ENCODE results near the gene KCNB1. TPM values are rescaled to one million over a fixed set of nuclear protein-coding genes. Genes with fewer than 3 reads are reported as not detected.

KCNB1 gene
- total and polyA plus RNA-seq, 2 of the 4 experiments (the other 2 are of a cell fraction), result 0.05 TPM; not detected in 1

DNA sequence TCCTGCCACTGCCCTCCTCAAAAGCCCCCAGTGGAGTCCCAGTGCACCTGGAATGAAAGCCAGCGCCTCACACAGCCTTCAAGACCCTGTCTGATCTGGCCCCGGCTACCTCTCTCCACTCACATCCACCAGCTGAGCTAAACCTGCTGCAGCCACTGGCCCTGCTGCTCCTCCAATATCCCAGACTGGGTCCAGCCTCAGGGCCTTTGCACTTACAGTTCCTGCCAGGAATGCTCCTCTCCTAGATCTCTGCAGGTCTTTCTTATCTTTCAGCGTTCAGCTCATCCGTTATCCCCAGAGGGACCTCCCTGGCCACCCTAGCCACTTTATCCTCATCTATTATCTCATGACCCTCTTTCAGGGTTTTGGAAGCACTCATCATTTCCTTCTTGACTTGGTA, 68.8 kb downstream of the KCNB1 start:
- TF ChIP-seq SMC3 (IDR thresholded peaks at IDR 0.05; ENCODE audit: low read depth, low read length), result no peak
- no peak for TF ChIP-seq RAD21 (IDR thresholded peaks at IDR 0.05; ENCODE audit: low read length)
- no peak overlapping the region for H2AK5ac ChIP-seq (ENCODE audit: low read depth, low read length)
- no peak overlapping the region for H2BK120ac ChIP-seq (ENCODE audit: low read depth, low read length)
- no TSS peak for BruUV-seq (replicated peaks)
- no peak overlapping the region for H3K18ac ChIP-seq (ENCODE audit: low read depth, low read length)
- no peak overlapping the region for H3K4me2 ChIP-seq (ENCODE audit: low read depth, low read length)
- no peaks in the 10 kb centered on the region for H3K9me3 ChIP-seq (ENCODE audit: control insufficient read depth, insufficient read depth, low read length)
- ATAC-seq (ENCODE audit: low read depth), result no peak
- no peaks in the 10 kb centered on the region for H3K9me1 ChIP-seq (ENCODE audit: insufficient read depth, low read length)
- no peak overlapping the region for H3K14ac ChIP-seq (replicated peaks; ENCODE audit: low read depth, low read length)
- H3K36me3 ChIP-seq (ENCODE audit: control insufficient read depth, insufficient read depth, low read length), result no peaks in the 10 kb centered on the region
- no peak overlapping the region for H3K4me3 ChIP-seq (ENCODE audit: insufficient read depth, low read depth, low read length)
- no peak overlapping the region for H2AFZ ChIP-seq (replicated peaks; ENCODE audit: low read length, poor library complexity)
- intact Hi-C loops (cut with micrococcal nuclease) (no loop called here), dilution Hi-C loops (cut with HindIII; ENCODE audit: low sequenced_read_pairs, unreplicated experiment) (no loop called here), in situ Hi-C loops (cut with MboI; ENCODE audit: low sequenced_read_pairs) (no loop called here)
- H3K23ac ChIP-seq (ENCODE audit: low read depth, low read length), result no peak overlapping the region
- H2BK15ac ChIP-seq (ENCODE audit: low read depth, low read length), result no peak overlapping the region
- H3K79me1 ChIP-seq (ENCODE audit: low read depth in 1 of 2, low read length in 2 of 2), result no peaks in the 10 kb centered on the region
- no peak overlapping the region for H2AK9ac ChIP-seq (replicated peaks; ENCODE audit: low read depth, low read length, poor library complexity)
- H4K20me1 ChIP-seq (ENCODE audit: insufficient read depth, low read length), result no peaks in the 10 kb centered on the region
- H2BK5ac ChIP-seq (ENCODE audit: low read depth, low read length, poor library complexity, severe bottlenecking), result no peak overlapping the region
- POLR2A ChIA-PET (ENCODE audit: unreplicated experiment), result no interaction called here
- WGBS, 2 experiments (ENCODE audit: extremely low coverage in 2 of 2, insufficient read length in 1 of 2), result 61% methylated on average over 3 of the region's 4 CpGs; no CpG with 5 or more reads in 1 of the 2 experiments
- no peak overlapping the region for H3K4ac ChIP-seq (ENCODE audit: low read depth, low read length)
- CTCF ChIA-PET, result no interaction called here
- no peak overlapping the region for H4K8ac ChIP-seq (ENCODE audit: low read depth in 2 of 2, low read length in 2 of 2)
- H3K4me1 ChIP-seq (ENCODE audit: control insufficient read depth, insufficient read depth, low read length), result no peaks in the 10 kb centered on the region
- no peak overlapping the region for H3K9ac ChIP-seq (ENCODE audit: low read depth, low read length)
- no peak overlapping the region for H4K91ac ChIP-seq (ENCODE audit: insufficient read depth, low read depth, low read length)
- H4K5ac ChIP-seq (ENCODE audit: low read depth, low read length), result no peak overlapping the region
- no peak overlapping the region for H3K27ac ChIP-seq (ENCODE audit: insufficient read depth, low read length)
- H2BK20ac ChIP-seq (ENCODE audit: low read depth, low read length), result no peak overlapping the region
- H3K56ac ChIP-seq (ENCODE audit: extremely low read depth, insufficient read depth, low read length), result no peak overlapping the region
- peaks cover 73% of the 10 kb centered on the region for H3K27me3 ChIP-seq (ENCODE audit: control insufficient read depth, insufficient read depth, low read length)
- no peak for DNase-seq

Measured in IMR-90 (cell line).